Stomach (tissue), 9 donors: ENCODE data around the gene TMEFF2. TPM values are rescaled to one million over a fixed set of nuclear protein-coding genes. Genes with fewer than 3 reads are reported as not detected.

Experiments
- DNase-seq, 2 donors: peaks; one replicate each; pipeline versions ENCODE4 v3.0.0 to v3.0.0-alpha.2; 2013 to 2019
- H3K27ac ChIP-seq, 5 donors: fragments of 200-600 bp in 4 of 5; sonication (generic) in 4 of 5; one replicate each; pipeline ENCODE4 v1.5.1; 2013 to 2019; ENCODE audit warnings: mild to moderate bottlenecking in 1 of 5, moderate library complexity in 1 of 5
- H3K27me3 ChIP-seq, 3 donors: fragments of 200-600 bp; sonication (generic); one replicate each; pipeline ENCODE4 v1.5.1; 2017 to 2019; ENCODE audit warnings: mixed run types in 1 of 3
- H3K36me3 ChIP-seq, 4 donors: fragments of 200-600 bp; sonication (generic); 1 replicate in 3 of 4; 2 replicates in 1 of 4; pipeline ENCODE4 v1.5.1; 2016 to 2019
- H3K4me1 ChIP-seq, 4 donors: fragments of 200-600 bp; sonication (generic); one replicate each; pipeline ENCODE4 v1.5.1; 2016 to 2019
- H3K4me3 ChIP-seq, 4 donors: fragments of 200-600 bp; sonication (generic) in 3 of 4; one replicate each; pipeline ENCODE4 v1.5.1; 2016 to 2019; ENCODE audit warnings: mild to moderate bottlenecking in 1 of 4
- H3K9me3 ChIP-seq, 4 donors: fragments of 200-600 bp; sonication (generic); one replicate each; pipeline ENCODE4 v1.5.1; 2016 to 2019
- EP300 ChIP-seq: sonication (generic); formaldehyde crosslinking; IDR thresholded peaks from one replicate; pipeline ENCODE4 v1.6.1; 2017; ENCODE audit warnings: antibody characterized with exemption
- POLR2A ChIP-seq, 4 donors: fragments of 450-650 bp; IDR thresholded peaks; one replicate each; pipeline ENCODE4 v1.6.1; 2016; ENCODE audit warnings: antibody characterized with exemption in 4 of 4, control low read depth in 2 of 4, mild to moderate bottlenecking in 1 of 4, moderate library complexity in 1 of 4
- POLR2AphosphoS5 ChIP-seq, 3 donors: sonication (generic); formaldehyde crosslinking; IDR thresholded peaks; one replicate each; pipeline ENCODE4 v1.6.1; 2016; ENCODE audit warnings: antibody characterized with exemption in 3 of 3
- WGBS, 5 donors: extraction: QIAGEN DNeasy Blood & Tissue Kit in 3 of 5; methylation state at CpG; one replicate each; pipeline versions ENCODE4 v1.1.5 to v1.1.7; 2013 to 2018; 5-methylcytosine and 5-hydroxymethylcytosine counted together
- intact Hi-C: fragments of 100-400 bp; cut with DNase I; formaldehyde crosslinking; loops from one replicate; pipeline ENCODE4 v1.15.1; 2023; ENCODE audit warnings: low total_unique reads
- polyA plus RNA-seq, 3 donors: library from polyadenylated mRNA; stranded (reverse); fragments of 200-250 nt; gene quantifications; one replicate each; pipeline ENCODE4 v1.2.3, GENCODE V29; 2013
- total RNA-seq, 5 donors: library from RNA; depleted of rRNA; stranded (reverse); fragments of >200 nt; gene quantifications; one replicate each; pipeline versions ENCODE4 v1.1.0 to v1.2.3, GENCODE V29; 2014 to 2016
- TF ChIP-seq, protein P1 (sequence below), 7 experiments: fragments of 450-650 bp in 4 of 7; fragments of 200-600 bp in 3 of 7; sonication (generic) in 3 of 7; IDR thresholded peaks; one replicate each; pipeline ENCODE4 v1.5.1; 2016 to 2019; ENCODE audit warnings: antibody characterized with exemption in 7 of 7, control low read depth in 2 of 7, mild to moderate bottlenecking in 1 of 7
- donor health status: healthy with polysubstance abuse.
- donor health status: Bipolar disorder and iron deficiency.
- donor health status: healthy.

The TMEFF2 gene
- total and polyA plus RNA-seq, 8 donors, result 0.23 to 0.50 (median 0.37) TPM; not detected in 3

GRCh38 chr2:192228685-192229084, 34.0 kb upstream of the TMEFF2 start:
- H3K4me3 ChIP-seq, result no peak overlapping the region
- no peak overlapping the region for H3K27ac ChIP-seq
- TF ChIP-seq POLR2A (IDR thresholded peaks at IDR 0.05) (no peak), EP300 (no peak), POLR2AphosphoS5 (IDR thresholded peaks at IDR 0.05) (no peak)
- TF ChIP-seq, protein P1, sequence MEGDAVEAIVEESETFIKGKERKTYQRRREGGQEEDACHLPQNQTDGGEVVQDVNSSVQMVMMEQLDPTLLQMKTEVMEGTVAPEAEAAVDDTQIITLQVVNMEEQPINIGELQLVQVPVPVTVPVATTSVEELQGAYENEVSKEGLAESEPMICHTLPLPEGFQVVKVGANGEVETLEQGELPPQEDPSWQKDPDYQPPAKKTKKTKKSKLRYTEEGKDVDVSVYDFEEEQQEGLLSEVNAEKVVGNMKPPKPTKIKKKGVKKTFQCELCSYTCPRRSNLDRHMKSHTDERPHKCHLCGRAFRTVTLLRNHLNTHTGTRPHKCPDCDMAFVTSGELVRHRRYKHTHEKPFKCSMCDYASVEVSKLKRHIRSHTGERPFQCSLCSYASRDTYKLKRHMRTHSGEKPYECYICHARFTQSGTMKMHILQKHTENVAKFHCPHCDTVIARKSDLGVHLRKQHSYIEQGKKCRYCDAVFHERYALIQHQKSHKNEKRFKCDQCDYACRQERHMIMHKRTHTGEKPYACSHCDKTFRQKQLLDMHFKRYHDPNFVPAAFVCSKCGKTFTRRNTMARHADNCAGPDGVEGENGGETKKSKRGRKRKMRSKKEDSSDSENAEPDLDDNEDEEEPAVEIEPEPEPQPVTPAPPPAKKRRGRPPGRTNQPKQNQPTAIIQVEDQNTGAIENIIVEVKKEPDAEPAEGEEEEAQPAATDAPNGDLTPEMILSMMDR (IDR thresholded peaks at IDR 0.05), result no peak
- H3K27me3 ChIP-seq, result no peaks in the 10 kb centered on the region
- H3K36me3 ChIP-seq, result no peaks in the 10 kb centered on the region
- intact Hi-C loops, result no loop called here
- DNase-seq, result no peak
- H3K4me1 ChIP-seq, result no peaks in the 10 kb centered on the region
- no peaks in the 10 kb centered on the region for H3K9me3 ChIP-seq

DNA sequence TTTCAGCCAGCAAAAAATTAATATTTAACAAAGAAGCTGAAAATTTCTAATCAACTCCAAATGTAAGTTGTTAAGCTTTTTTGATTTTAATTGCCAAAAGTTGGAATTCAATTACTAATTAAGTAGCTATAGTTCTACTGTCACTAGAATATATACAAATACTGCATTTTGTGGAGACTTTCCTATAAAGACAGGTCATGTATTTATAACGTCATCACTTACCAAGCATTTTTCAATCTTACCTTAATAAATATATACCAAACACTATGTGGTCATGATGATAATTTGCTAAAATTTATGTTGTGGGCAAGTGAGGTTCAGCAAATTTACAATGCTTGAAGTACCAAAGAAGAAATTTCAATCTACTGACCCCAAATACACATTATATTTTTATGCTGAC, 24.2 kb upstream of the TMEFF2 start:
- DNase-seq, result no peak
- Histone ChIP-seq H3K27ac (no peak overlapping the region), H3K4me1 (no peaks in the 10 kb centered on the region), H3K36me3 (no peaks in the 10 kb centered on the region), H3K27me3 (no peaks in the 10 kb centered on the region), H3K4me3 (no peak overlapping the region), H3K9me3 (no peaks in the 10 kb centered on the region)
- intact Hi-C loops, result no loop called here
- 76 to 89% (median 88%) methylated on average over 1 of the region's 1 CpG for WGBS, 5 donors
- TF ChIP-seq EP300 (no peak), POLR2AphosphoS5 (IDR thresholded peaks at IDR 0.05) (no peak), POLR2A (IDR thresholded peaks at IDR 0.05) (no peak)
- TF ChIP-seq, protein P1 (IDR thresholded peaks at IDR 0.05), result no peak

DNA sequence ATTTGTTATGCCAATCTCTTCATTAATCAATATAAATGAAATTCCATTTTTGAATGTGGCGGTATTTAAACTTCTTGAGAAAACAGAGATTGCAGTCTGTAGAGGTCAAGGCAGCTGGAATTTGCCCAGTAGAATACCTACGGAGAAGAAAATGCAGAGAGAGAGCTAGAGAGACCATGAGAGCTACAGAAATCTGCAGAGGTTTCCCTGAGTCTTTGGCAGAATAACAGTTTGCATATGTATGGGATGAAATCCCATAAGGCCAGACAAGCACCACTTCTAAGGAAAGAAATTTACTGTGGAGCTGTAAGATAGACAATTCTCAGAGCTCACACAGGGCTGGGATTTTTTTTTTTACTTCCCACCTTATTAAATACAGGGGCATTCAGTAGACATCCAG, 23.6 kb upstream of the TMEFF2 start:
- H3K4me1 ChIP-seq, result no peaks in the 10 kb centered on the region
- H3K4me3 ChIP-seq, result no peak overlapping the region
- H3K9me3 ChIP-seq, result no peaks in the 10 kb centered on the region
- H3K36me3 ChIP-seq, result no peaks in the 10 kb centered on the region
- no peaks in the 10 kb centered on the region for H3K27me3 ChIP-seq
- intact Hi-C loops, result no loop called here
- TF ChIP-seq POLR2A (IDR thresholded peaks at IDR 0.05) (no peak), POLR2AphosphoS5 (IDR thresholded peaks at IDR 0.05) (no peak), EP300 (no peak)
- TF ChIP-seq, protein P1 (IDR thresholded peaks at IDR 0.05), result no peak
- 80 to 88% (median 86%) methylated on average over 2 of the region's 2 CpGs for WGBS, 5 donors
- no peak for DNase-seq
- H3K27ac ChIP-seq, result no peak overlapping the region

- intact Hi-C loops, result no loop called here
- TF ChIP-seq, protein P1 (IDR thresholded peaks at IDR 0.05), result no peak
- TF ChIP-seq POLR2A (IDR thresholded peaks at IDR 0.05), result no peak
- TF ChIP-seq POLR2AphosphoS5 (IDR thresholded peaks at IDR 0.05), result no peak
- TF ChIP-seq EP300, result no peak
- no peaks in the 10 kb centered on the region for H3K36me3 ChIP-seq
- WGBS, 5 donors, result 73 to 80% (median 75%) methylated on average over 3 of the region's 3 CpGs
- no peaks in the 10 kb centered on the region for H3K27me3 ChIP-seq
- H3K27ac ChIP-seq, result no peak overlapping the region
- H3K9me3 ChIP-seq, result peaks cover 0 to 8% (median 0%) of the 10 kb centered on the region in 4 donors
- H3K4me1 ChIP-seq, result no peaks in the 10 kb centered on the region
- no peak for DNase-seq
- H3K4me3 ChIP-seq, result no peak overlapping the region
Observed at GRCh38 chr2:192216336-192216735, 21.6 kb upstream of the TMEFF2 start.
